Central memory CD4-positive, alpha-beta T cell (primary cell): ENCODE measurements around the gene EDN2.
A peak's percentile ranks its signal among the peaks of the same experiment; 100 is the strongest.

Experiments used
- DNase-seq: peaks from one replicate; pipeline ENCODE4 v3.0.0; 2022

The EDN2 gene

DNA sequence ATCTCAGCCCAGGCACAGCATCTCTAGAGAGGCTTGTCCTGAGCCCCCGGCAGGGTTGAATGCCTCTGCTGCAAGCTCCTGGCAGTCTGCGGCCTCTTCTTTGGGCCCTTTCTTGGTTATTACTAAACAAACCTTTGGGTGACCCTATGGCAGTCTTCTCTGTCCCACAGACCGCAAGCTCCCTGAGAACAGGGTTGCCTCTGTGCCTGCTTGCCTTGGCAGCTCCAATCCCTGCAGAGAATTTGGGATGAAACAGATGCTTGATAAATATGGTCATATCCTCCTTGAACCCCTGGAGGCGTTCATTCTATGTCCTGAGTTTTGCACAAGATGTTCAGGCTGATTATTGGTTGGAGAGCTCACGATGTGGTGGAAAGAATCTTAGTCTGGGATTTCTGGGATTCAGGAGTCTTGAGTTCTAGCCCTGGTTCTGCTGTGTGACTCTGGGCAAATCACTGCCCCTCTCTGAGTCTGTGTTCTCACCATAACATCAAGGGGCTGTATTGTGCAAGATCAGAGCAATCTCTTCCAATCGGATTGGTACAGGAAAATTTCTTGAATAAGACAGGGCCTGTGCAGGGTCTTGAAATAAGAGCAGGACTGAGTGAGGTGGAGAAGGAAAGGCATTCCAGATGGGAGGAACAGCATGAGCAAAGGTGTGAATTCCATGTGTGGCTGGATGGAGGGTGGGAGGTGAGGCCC lies 49.6 kb downstream of the EDN2 start:
- DNase-seq: no peak

DNA sequence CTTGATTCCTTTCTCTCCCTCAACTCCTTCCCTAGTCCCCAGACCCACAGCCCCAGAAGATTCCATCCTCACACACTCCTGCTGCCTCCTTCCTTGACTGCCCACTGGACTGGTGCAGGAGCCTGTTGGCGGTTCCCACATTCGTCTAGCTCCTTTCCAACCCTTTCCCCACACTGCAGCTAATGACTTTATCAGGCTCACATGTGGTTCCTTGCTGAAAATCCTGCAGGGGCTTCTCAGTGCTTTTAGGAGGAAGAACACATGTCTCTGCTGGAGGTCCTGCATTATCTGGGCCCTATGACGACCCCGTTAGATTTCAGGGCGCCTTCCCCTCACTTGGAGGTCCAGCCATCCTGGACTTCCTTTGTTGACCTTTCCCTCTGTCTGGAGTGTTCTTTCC lies 50.2 kb downstream of the EDN2 start:
- no peak for DNase-seq

DNA sequence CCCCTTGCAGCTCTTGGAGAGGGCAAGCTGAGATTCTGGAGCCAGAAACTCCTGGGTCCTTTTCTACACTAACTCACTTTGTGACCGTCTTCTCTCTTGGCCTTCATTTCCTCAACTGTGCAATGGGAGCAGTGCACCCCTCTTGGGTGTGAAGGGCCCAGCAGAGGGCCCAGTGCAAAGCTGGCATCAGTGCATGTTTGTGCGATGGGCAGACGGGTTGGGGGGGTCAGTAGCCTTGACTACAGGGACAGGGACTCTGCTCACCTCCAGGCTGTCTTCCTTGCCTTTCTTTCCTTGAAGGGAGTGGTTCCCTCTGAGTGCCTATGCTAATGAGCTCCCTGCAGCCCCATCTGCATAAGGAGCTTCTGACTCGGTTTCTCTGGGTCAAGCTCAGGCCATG lies 51.0 kb downstream of the EDN2 start:
- DNase-seq: no peak

DNA sequence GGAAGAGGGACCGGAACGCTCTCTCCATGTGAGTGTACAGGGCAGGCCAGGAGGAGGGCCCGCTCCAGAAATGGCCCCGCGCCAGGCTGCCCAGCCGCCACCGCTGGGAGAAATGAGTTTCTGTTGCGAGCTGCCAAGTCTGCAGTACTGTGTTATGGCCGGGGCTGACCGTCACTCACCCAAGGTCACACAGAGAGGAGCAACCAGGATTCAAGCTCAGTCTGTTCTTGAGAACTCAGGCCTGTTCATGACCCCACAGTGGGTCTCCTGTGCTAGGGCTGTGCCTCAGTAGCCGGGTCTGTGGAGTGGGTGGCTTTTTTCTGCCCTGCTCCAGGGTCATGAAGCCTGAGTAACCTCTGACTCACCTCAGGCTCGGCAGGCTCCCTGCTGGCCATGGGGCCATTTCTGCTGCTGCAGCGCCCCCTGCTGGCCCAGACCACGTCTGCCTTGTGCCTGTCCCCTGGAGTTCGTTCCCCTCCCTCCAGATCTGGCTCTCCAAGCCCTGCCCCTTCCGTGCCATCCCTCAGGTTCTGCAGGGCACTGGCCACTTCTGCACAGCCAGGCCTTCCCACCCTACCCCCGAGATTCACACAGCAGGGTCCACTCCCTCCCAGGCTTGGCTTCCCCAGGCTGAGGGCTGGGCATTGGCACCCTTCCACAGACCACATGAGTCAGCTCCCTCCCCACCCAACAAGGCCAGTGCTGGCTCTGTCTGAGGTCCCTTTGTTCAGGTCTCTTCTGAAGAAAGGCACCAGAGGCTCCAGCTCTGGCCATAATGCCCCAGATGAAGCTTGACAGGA lies 51.8 kb downstream of the EDN2 start:
- peak; percentile 21 for DNase-seq

DNA sequence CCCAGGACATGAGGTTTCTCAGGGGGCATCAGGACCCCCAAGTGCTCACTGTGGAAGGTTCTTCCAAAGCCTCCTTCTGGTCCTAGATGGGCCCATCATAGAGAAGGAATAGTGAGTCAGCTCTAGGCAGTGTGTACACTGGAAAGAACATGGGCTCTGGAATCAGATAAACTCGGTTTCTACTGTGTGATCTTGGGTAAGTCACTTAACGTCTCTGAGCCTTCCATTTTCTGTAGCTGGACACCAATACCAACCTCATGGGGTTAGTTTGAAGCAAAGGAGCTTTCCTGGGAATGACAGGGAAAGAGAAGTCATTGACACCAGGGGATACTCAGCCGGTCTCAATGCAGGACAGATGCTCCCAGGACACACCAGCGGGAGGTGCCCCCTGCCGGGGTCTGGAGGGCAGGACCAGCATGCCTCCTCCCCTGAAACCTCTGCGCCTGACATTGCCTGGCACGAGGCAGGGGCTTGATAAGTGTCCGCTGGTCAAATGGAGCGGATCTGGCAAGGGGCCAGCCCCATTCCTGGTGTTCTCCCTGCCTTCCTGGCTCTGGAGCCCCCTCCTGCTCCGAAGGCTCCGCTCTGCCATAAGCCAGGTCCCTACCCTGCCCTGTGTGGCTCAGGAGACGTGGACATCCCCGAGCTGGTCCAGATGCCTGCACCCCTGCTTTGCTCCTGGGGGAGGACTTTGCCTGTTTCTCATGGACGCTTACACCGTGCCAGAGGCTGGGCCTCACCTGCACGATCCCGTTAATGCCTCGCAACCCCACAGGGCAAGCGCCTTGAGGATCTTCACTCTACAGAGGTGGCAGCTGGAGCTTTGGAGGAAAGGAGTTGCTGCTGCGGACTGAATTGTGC lies 52.8 kb downstream of the EDN2 start:
- no peak for DNase-seq

DNA sequence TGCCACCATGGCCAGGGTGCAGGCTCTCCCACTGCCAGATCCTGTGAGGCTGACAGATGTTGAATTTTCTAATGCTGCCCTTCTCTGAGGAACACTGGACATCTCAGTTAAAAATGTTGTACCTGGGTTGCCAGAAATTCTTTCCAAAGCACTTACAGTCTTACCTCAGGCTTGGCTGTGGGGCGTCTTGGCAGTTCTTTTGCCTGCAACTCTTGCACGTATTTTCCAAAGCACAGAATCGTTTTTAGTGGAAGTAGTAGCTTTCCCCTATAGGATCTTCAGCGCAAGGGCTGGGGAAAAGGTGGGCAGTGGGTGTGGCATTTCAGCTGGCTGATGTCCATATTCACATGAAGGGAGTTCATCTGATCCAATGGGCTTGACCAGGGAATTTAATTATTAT lies 53.9 kb downstream of the EDN2 start:
- no peak for DNase-seq

DNA sequence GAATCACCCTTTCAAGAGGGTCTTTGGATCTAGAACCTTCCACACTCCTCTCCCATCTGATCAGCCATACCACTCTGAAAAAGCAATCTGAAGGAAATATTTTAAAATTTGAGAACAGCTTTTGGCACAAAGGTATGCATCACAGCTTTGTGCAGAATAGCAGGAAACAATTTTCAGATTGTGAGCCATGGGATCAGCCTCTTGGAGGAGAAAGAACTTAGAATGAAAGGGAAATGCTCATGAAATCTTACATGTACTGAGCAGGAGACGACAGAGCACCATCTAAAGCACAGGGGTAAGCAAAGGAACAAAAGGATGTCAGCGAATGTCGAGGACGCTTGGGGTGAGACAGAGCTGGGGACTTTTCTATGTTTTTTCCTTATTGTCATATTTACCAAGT lies 54.4 kb downstream of the EDN2 start:
- DNase-seq: no peak

DNA sequence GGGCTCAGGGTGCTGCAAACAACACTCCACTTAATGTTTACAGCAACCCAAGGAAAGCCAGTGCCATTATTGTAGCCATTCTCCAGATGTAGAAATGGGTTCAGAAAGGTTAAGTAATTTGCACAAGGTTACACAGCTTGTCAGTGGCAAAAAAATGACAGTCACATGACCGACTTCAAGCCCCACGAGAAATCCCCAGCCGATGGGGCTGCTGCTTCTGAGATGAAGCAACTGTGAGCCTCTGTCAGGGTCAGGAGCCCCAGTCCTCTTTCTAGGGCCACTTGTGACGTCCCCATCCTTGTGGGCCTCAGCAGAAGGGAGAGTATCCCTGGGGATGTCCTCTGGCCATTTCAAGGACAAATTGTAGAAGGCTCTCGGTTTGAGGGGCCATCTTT lies 54.8 kb downstream of the EDN2 start:
- DNase-seq: no peak
